Suppressor macrophage treated with lipopolysaccharide for 4 hours (primary cell): ENCODE results near the gene CARS1.
A peak's percentile ranks its signal among the peaks of the same experiment; 100 is the strongest.

Experiments used
- DNase-seq: peaks from one replicate; pipeline ENCODE4 v3.0.0-alpha.2; 2020

The CARS1 gene

DNA sequence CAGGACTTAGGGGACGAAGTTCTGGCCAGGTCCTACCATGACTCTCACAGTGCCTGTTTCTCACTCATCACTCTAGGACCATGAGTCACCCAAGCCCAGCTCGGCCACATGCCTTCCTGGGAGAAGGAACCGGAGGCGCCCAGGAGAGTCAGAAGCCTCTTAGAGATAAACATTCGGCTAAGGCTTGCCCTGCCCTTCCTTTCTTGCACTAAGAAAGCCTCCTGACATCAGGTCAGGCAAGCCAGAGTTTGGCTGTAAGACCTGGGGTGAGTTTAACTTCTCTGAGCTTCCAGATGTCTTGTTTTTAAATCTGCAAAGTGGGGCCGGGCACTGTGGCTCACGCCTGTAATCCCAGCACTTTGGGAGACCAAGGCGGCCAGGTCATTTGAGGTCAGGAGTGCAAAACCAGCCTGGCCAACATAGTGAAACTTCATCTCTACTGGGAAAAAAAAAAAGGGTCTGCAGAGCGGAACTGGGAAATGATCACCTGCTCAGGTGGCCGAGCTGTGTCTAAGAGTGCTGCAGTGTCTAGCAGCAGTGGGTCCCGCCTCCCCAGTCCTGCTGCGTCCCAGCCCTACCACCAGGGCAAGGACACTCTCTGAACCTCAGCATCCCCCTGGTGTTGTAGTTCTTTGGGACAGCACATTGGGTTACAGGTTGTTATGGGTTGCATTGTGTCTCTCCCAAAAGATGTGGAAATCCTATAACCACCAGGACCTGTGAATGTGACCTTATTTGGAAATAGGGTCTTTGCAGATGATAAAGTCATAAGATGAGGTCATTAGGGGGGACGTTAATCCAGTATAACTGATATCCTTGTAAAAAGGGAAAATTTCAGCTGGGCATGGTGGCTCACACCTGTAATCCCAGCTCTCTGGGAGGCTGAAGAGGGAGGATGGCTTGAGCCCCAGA, 1.8 kb upstream of the CARS1 start:
- DNase-seq: peak; percentile 38

DNA sequence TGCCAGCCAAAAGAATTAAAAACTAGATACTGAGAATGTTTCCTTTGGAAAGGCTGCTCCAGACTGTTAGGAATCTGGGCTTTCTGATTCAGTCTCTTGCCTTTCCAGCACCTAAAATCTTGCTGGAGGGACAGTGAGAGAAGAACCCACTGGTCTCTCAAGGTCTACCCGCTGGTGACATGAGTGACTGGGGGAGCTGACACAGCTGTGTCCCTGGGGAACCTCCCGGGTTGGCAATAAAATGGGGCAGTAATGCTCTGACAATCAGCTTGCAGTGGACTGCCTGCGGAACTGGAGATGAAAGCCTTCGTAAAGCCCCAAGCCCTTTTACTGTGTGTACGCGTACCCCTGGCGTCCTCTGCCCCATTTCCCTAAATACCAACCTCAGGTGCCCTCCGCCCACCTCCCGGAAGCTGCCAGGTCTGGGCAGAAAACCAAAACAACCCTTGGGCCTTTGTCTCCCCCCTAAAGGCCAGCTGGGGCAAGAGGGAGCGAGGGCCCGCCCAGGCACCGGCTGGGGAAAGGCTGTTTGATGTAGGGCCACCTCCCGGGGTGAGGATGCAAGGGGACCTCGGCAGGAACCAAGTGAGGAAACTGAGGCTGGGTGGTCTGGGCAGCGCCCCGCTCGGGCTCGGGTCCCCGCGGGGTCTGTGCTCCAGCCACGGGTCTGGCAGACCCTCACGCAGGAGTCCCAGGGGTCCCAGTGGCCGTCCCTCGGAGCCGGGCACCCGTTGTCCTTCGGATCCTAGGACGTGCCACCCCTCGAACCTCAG, 741 bp downstream of the CARS1 start:
- peak; percentile 18 for DNase-seq

DNA sequence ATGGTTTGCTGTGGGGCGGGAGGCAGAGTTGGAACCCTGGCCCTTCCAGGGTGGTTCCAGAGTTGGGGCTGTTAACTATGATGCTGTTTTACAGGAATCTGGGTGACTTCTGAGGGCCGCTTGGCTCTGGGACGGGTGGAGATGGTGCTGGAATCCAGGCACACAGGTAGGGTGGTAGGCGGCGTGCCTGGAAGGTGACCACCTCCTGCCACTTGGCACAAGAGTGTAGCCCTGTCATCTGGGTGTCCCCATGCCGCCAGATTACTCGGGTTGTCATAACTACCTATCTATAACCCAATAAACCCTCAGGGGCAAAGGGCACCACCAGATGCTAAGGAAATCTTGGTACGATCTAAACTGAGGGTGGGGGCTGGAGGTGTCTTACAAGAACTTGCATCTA, 1.3 kb downstream of the CARS1 start:
- DNase-seq: no peak

DNA sequence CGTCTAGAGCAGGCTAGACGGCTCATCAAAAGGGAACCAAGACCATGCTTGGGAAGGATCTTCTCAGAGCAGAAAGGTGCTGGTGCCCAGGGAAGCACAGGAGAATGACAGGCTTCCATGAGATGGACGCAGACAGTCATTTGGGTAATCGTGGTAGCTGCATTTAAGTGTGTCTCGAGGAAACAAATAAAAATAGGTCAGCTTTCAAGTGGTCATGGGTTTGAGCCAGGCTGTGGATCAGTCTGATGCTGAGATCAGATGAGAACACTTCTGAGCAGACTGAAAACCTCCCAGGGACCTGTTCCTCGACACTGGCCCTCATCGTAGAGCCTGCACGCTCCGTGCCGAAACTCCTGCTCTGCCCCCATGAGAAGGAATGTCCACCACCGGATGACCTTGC, 4.7 kb downstream of the CARS1 start:
- no peak for DNase-seq

DNA sequence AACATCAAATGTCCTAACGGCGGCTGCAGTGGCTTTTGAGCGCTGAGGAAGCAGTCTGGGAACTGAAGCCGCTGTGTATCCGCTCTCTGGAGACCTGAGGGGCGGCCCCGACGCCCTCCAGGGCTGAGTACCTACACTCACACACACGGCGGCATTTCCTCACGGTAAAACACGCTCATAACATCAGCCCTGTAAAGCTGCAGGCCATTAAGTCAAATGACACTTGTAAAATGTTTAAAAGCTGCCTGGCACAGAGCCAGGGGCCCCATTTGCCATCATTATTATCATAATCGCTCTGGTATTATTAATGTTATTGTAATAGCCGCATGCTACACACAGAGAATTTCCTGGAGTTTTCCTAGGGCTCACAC, 5.1 kb downstream of the CARS1 start:
- no peak for DNase-seq

DNA sequence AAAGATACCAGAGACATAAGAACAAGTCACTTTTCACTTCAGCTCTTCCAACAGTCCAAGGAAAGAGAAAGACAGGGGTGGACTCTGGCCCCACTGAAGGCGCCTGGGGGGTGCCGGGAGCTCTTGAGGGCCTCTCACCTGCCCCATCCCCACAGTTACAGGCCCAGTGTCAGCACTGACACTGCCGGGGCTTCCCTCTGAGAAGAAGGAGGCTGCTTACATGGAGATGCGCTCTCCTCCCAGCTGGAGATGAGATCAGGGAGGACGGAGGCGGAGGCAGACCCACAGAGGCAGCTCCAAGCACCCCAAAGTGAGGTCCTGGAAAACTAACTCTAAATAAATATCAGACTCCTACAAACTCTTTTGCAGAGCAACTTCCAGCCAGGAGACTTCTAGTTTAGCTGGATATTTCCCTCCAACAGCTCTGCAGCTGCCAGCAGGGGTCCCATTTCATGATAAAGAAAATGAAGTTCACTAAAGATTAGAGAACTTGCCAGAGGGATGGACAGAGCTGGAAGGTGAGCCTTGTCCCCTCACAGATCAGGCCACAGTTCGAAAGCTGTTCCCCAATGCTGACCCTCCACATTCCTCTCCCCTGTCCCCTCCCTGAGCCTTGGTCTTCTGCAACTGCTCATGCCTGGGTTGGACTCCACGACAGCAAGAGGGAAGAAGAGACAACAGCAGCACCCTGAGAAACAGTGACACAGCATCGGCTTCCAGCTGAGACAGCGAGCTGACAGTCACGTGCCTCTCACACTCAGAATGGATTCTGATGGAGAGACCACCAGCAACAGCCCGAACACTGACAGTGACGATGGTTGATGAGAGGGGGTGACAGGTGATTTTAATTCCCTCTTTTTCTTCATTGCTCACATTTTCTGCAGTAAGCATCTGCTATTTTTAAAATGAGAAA, 5.8 kb downstream of the CARS1 start:
- no peak for DNase-seq

DNA sequence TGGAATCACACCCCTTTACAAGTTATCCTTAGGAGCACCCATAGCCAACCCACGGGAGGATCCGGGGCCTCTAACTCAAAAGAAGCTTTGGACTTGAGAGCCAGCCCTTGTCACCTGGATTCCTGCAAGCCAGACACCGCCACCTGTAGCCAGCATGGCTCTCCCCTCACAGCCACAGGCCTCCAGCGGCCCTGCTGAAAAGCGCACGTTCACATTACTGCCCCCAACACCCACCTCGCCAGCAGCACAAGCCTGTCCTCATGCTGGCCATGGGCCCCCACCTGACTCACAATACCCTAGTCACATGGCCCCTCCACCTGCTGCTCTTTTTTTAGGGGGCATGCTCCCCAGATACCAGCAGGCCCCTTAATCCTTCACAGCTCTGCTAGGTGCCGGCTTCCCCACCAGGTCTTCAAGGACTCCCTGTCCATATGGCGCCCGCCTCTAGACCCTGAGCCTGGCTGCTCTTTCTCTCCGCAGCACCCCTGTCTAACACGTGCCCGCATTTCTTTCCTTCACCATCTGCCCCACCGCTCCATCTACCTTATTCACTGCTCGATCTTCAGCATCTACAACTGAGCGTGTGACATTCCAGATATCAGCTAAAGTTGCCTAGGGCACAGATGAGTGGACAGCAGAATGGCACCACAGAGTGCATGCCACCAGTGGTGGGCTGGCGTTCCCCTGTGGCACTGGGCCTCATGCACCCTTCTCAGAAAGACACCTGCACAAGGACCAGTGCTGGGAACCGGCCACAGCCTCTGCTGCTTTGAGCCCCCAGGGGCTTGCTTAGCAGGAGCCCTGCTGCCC, 6.6 kb downstream of the CARS1 start:
- DNase-seq: no peak

GRCh38 chr11:3049430-3050243, 7.6 kb downstream of the CARS1 start:
- DNase-seq: peak; percentile 94

DNA sequence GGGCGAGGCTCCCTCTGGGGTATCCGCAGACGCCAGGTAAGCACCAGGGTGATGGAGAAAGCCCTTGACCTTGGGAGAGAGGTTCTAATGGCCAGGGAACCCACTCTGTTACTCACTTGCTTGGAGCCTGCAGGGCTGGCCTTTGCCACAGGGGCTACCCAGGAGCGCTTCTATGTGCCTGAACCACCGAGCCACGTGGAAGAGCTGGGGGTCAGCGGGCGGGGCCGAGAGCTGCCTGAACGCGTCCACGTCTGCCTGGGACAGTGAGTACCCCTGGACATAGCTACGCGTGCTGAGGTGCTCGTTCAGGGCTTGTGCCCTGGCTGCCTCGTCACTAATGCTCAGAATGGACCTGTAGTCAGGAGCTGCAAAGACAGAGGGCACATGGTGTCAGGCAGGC, 9.6 kb downstream of the CARS1 start:
- DNase-seq: no peak

DNA sequence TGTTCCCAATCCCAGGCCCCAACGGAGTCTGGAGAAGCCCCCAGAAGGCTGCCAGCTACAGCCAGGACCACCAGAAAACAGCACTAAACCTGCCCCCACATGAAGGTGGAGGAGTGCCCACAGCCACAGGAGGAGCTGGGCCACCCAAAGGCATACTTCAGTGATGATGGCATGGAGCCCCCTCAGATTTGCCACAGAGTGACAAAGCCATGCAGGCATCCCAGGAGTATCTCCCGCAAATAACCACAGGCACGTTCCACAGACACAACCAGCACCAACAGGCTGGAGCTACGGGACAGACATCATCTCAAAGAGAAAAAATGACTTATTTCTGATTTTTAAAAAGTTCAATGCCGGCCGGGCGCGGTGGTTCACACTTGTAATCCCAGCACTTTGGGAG, 10.6 kb downstream of the CARS1 start:
- DNase-seq: no peak

DNA sequence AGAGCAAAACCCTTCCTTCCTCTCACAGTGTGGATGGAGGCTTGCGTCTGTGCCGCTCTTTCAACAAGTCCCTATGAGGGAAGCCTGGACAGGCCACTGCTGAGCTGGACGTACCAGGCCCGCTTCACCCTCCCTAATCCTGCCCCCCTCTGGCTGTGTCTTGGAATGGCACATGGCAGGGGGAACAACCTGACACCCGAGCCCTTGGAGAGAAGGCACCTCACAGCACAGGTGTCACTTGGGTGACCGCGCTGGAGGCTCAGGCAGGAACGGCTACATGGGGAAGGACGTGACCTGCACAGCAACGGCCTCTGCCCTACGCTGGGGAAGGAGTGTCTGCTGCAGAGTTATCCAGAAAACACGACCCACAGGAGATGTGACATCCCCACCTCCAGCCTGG, 11.0 kb downstream of the CARS1 start:
- DNase-seq: no peak

DNA sequence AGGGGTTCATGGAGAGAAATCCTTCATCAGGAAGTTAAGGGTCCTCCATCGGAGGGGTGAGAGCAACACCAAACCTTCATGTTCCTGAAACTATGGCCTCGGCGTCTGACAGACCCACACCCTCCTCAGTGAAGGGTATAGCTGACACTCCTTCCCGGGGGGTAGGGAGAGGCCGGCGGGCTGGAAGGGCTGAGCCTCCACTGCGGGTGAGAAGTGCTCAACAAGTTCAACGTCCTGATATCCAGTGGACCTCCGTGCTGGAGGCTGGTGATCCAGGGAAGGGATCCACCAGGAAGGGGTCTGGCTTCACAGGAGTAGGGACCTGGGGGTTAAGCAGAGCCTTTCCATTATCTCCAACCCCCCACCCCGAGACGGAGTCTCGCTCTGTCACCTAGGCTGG, 12.3 kb downstream of the CARS1 start:
- DNase-seq: no peak

DNA sequence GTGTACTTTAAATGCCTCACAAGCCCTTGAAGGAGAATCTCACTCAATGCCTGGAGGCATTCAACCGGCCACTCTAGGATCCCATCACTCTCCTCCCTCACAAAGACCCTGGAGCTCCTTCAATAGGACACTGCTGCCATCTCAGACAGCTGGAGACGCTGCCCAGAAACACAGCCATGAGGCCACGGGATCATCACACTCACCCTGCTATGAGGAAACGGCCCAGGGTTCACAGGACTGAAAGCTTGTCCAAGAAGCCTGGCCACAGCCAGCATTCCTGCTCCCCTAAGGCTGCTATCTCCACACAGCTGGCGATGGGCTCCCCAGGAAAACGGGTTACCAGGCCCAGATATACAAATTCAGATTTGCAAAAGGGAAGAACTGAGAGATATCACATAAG, 13.2 kb downstream of the CARS1 start:
- no peak for DNase-seq

DNA sequence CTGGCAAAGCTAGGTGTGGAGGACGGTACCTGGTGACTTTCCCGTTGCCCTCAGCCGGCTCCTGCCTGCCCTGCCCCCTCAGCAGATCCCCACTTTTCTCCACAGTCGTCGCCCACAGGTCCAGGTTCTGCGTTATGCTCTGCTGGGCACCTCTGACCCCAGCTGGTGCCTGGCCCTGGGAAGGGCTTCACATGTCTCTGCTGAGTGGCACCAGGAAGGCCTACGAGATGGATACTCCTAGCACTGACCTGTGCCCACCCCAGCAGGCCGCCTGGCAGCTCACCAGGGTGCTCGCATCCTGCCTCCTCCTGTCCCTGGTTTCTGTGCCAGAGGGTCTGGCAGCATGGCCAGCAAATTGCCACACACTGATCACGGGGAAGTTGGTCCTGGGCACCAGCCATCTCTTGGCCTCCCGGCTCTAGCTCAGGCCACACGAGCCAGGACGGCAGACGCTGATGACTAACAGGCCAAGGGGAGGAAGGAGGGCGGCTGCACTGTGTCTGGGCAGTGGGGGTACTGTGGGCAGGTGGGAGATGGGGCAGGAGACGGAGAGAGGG, 13.8 kb downstream of the CARS1 start:
- no peak for DNase-seq

- DNase-seq: no peak
Measured at GRCh38 chr11:3042496-3043314, 14.5 kb downstream of the CARS1 start.

DNA sequence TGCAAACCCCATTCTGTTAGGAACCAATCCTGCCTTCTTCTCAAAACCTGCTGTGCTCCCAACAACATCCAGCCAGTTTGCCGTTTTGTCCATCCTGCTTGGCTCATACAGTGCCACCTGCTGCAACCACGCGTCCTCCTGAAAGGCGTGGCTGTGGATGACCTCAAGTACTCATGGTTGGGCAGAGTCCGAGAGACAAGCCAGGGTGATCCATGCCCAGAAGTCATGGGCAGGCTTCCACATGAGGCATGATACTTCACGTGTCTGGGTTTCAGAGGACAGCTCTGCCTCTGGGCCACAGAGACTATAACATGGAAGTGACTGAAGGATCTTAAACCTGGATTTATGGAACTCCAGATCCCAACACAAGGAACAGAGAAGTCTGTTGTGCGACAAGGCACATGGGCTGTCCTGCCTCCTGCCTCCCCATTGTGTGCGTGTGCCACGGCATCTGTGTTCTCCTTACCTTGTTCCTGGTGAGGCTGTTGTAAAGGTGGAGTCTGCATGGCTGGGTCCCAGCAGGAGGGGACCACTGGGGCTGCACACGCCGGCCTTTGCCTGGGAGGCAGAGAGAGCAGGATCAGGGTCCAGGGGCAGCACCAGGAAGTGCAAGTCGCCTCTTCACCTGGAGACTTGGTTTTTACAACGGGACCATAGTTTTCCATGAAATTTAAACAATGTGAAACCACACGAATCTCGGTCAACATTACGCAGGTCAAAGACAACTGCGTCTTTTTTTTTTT, 15.4 kb downstream of the CARS1 start:
- DNase-seq: no peak

- no peak for DNase-seq
Measured at GRCh38 chr11:3040881-3041280, 16.3 kb downstream of the CARS1 start.

DNA sequence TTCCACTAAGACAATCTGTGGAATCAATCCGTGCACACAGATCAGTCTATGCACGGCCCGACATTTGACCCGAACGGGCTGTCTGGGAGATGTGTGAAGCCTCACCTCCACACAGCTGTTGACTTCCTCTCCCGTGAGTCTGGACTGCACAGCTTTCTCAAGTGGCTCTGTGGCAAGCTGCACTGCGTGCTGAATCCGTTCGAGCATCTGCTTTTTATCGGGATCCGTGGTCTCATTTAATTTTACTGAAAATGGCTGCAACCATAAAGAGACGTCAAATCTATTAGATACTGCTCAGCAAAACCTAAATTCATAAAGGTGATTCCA, 19.3 kb downstream of the CARS1 start:
- no peak for DNase-seq
